Tibial nerve (tissue), 4 donors: ENCODE results near the gene GRIN2A.

Source experiments
- EP300 ChIP-seq, 2 donors: sonication (generic); formaldehyde crosslinking; IDR thresholded peaks; one replicate each; pipeline ENCODE4 v1.6.1; 2017; ENCODE audit warnings: antibody characterized with exemption in 2 of 2, mild to moderate bottlenecking in 1 of 2
- POLR2A ChIP-seq, 2 donors: fragments of 450-650 bp; IDR thresholded peaks; one replicate each; pipeline ENCODE4 v1.6.1; 2017; ENCODE audit warnings: antibody characterized with exemption in 2 of 2, mild to moderate bottlenecking in 2 of 2, moderate library complexity in 2 of 2
- TF ChIP-seq, protein P1 (sequence below), 5 experiments: fragments of 200-600 bp in 3 of 5; fragments of 450-650 bp in 2 of 5; sonication (generic) in 3 of 5; IDR thresholded peaks; one replicate each; pipeline ENCODE4 v1.5.1; 2016 to 2019; ENCODE audit warnings: antibody characterized with exemption in 5 of 5, mild to moderate bottlenecking in 3 of 5, moderate library complexity in 2 of 5

DNA sequence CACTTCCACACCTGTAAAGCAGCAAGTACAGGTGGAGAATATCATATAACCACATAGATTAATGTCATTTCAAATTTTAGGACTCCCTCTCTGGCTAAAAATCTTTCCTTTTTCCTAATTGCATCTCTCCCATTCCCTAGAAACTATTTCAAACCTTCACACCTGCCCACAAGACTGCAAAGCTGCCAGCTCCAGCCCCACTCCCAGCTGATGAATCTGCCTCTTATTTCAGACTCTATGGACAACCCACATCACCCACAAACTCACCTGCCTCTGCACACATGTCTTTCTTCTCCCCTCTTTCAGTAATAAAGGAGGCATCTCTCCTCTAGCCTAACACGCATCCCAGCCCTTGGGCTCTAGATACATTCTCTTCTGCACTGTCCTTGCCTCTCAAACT, 315.1 kb downstream of the GRIN2A start:
- TF ChIP-seq, protein P1, sequence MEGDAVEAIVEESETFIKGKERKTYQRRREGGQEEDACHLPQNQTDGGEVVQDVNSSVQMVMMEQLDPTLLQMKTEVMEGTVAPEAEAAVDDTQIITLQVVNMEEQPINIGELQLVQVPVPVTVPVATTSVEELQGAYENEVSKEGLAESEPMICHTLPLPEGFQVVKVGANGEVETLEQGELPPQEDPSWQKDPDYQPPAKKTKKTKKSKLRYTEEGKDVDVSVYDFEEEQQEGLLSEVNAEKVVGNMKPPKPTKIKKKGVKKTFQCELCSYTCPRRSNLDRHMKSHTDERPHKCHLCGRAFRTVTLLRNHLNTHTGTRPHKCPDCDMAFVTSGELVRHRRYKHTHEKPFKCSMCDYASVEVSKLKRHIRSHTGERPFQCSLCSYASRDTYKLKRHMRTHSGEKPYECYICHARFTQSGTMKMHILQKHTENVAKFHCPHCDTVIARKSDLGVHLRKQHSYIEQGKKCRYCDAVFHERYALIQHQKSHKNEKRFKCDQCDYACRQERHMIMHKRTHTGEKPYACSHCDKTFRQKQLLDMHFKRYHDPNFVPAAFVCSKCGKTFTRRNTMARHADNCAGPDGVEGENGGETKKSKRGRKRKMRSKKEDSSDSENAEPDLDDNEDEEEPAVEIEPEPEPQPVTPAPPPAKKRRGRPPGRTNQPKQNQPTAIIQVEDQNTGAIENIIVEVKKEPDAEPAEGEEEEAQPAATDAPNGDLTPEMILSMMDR (IDR thresholded peaks at IDR 0.05), result no peak
- TF ChIP-seq POLR2A (IDR thresholded peaks at IDR 0.05) (no peak), EP300 (IDR thresholded peaks at IDR 0.05) (no peak)
